Measurements from ENCODE around the gene HMX1.

HMX1 gene

GRCh38 chr4:8854931-8855330 lies 16.7 kb downstream of the HMX1 start:
- DNase-seq, result no peak

- DNase-seq, result no peak
These were observed 17.6 kb downstream of the HMX1 start for GRCh38 chr4:8854016-8854415.

GRCh38 chr4:8853249-8853648 lies 18.4 kb downstream of the HMX1 start:
- no peak for DNase-seq

GRCh38 chr4:8852118-8852704 lies 19.4 kb downstream of the HMX1 start:
- no peak for DNase-seq

GRCh38 chr4:8851321-8852117 lies 20.1 kb downstream of the HMX1 start:
- no peak for DNase-seq

- DNase-seq, result no peak
These were observed 20.8 kb downstream of the HMX1 start for GRCh38 chr4:8850830-8851188.

GRCh38 chr4:8850074-8850829 lies 21.4 kb downstream of the HMX1 start:
- DNase-seq, result no peak

- DNase-seq, result no peak
These were observed 22.2 kb downstream of the HMX1 start for GRCh38 chr4:8849266-8850073.

GRCh38 chr4:8848507-8849265 lies 23.0 kb downstream of the HMX1 start:
- no peak for DNase-seq

- DNase-seq, result peak; percentile 16
These were observed 23.9 kb downstream of the HMX1 start for GRCh38 chr4:8847764-8848163.

GRCh38 chr4:8847331-8847730 lies 24.3 kb downstream of the HMX1 start:
- no peak for DNase-seq

- DNase-seq, result no peak
These were observed 24.8 kb downstream of the HMX1 start for GRCh38 chr4:8846826-8847225.

GRCh38 chr4:8846046-8846720 lies 25.5 kb downstream of the HMX1 start:
- no peak for DNase-seq

- no peak for DNase-seq
These were observed 26.5 kb downstream of the HMX1 start for GRCh38 chr4:8844976-8845690.

GRCh38 chr4:8843597-8843996 lies 28.0 kb downstream of the HMX1 start:
- no peak for DNase-seq

- DNase-seq, result no peak
These were observed 29.0 kb downstream of the HMX1 start for GRCh38 chr4:8842614-8843013.

GRCh38 chr4:8841678-8842268 lies 29.9 kb downstream of the HMX1 start:
- DNase-seq, result no peak

- no peak for DNase-seq
These were observed 30.7 kb downstream of the HMX1 start for GRCh38 chr4:8840816-8841455.

GRCh38 chr4:8840006-8840793 lies 31.4 kb downstream of the HMX1 start:
- no peak for DNase-seq
